K562 (cell line): Measurements from ENCODE around the gene NKG7. TPM values are rescaled to one million over a fixed set of nuclear protein-coding genes. Genes with fewer than 3 reads are reported as not detected.

Source experiments
- CBFB ChIP-seq: sonication (generic); formaldehyde crosslinking; IDR thresholded peaks from 2 replicates; pipeline ENCODE4 v1.4.0; 2020; ENCODE audit warnings: mild to moderate bottlenecking, missing genetic modification reagents
- CBX3 ChIP-seq, 2 experiments: IDR thresholded peaks; 1 replicate in 1 of 2; 2 replicates in 1 of 2; pipeline ENCODE4 v1.6.1; 2012; ENCODE audit warnings: inconsistent platforms in 2 of 2, low read length in 2 of 2, borderline replicate concordance in 1 of 2, control low read depth in 1 of 2
- ETV6 ChIP-seq, 3 experiments: fragments of 150-350 bp in 1 of 3; sonication (generic) in 1 of 3; formaldehyde crosslinking in 1 of 3; IDR thresholded peaks; 2 replicates each; pipeline versions ENCODE4 v1.6.1 to v1.8.0; 2014 to 2022; ENCODE audit warnings: borderline replicate concordance in 2 of 3, low read depth in 2 of 3, antibody characterized with exemption in 1 of 3, low read length in 1 of 3, mild to moderate bottlenecking in 1 of 3, missing genetic modification reagents in 1 of 3
- MCM5 ChIP-seq: fragments of 450-650 bp; IDR thresholded peaks from 2 replicates; pipeline ENCODE4 v1.6.1; 2016; ENCODE audit warnings: low read depth
- PCBP2 ChIP-seq: fragments of 200-400 bp; formaldehyde crosslinking; IDR thresholded peaks from 2 replicates; pipeline ENCODE4 v1.6.1; 2018; ENCODE audit warnings: low read length, low read depth, mild to moderate bottlenecking, moderate library complexity; ENCODE audit not compliant: poor library complexity, severe bottlenecking
- TAL1 ChIP-seq: fragments of 450-650 bp; IDR thresholded peaks from 2 replicates; pipeline ENCODE4 v1.6.1; 2016; ENCODE audit warnings: mild to moderate bottlenecking
- ZNF408 ChIP-seq: fragments of 250-450 bp; sonication (Bioruptor Pico); IDR thresholded peaks from 2 replicates; pipeline ENCODE4 v1.4.0; 2020; ENCODE audit warnings: low read depth, mild to moderate bottlenecking, moderate library complexity
- ZNF766 ChIP-seq: fragments of 200-800 bp; sonication (Bioruptor generic); conservative IDR thresholded peaks from 2 replicates; pipeline ENCODE4 v1.6.1; 2016; ENCODE audit warnings: missing genetic modification characterization, missing compliant biosample characterization
- polyA plus RNA-seq, 8 experiments: library from polyadenylated mRNA; depleted of rRNA in 4 of 8; stranded (reverse) in 5 of 8; unstranded in 3 of 8; fragments of >200 nt; fragmentation: Nextera tagmentation in 2 of 8; fragmentation: Illumina TruSeq in 1 of 8; extraction: Ambion mirVana in 2 of 8; extraction: Trizol in 1 of 8; gene quantifications; 2 replicates each; pipeline versions ENCODE4 v1.2.1 to v1.2.3, GENCODE V29; 2011 to 2014; ENCODE audit warnings: inconsistent platforms in 1 of 8, missing spikeins in 1 of 8
- total RNA-seq, 7 experiments: library from RNA; depleted of rRNA in 6 of 7; stranded (reverse); fragments of >200 nt in 6 of 7; fragmentation: Illumina TruSeq in 2 of 7; extraction: Trizol in 2 of 7; gene quantifications; 2 replicates each; pipeline versions ENCODE4 v1.2.1 to v1.2.3, GENCODE V29; 2011 to 2021; ENCODE audit warnings: low replicate concordance in 1 of 7
- TF ChIP-seq, protein P1 (sequence below): fragments of 250-450 bp; sonication (Bioruptor Pico); IDR thresholded peaks from 2 replicates; pipeline ENCODE4 v1.5.0; 2021; ENCODE audit warnings: mild to moderate bottlenecking, moderate library complexity
- TF ChIP-seq, protein P2 (sequence below): sonication (generic); formaldehyde crosslinking; IDR thresholded peaks from 2 replicates; pipeline ENCODE4 v1.8.1; 2023; ENCODE audit warnings: mild to moderate bottlenecking, missing genetic modification reagents, moderate library complexity
- TF ChIP-seq, protein P3 (sequence below), 2 experiments: IDR thresholded peaks; 2 replicates each; pipeline ENCODE4 v1.6.1; 2012; ENCODE audit warnings: improper control_type of control experiment in 2 of 2, low read depth in 2 of 2, low read length in 2 of 2, borderline replicate concordance in 1 of 2
- TF ChIP-seq, protein P4 (sequence below): fragments of 450-650 bp; formaldehyde crosslinking; IDR thresholded peaks from 2 replicates; pipeline ENCODE4 v1.4.0; 2020; ENCODE audit warnings: mild to moderate bottlenecking, moderate library complexity
- TF ChIP-seq, protein P5 (sequence below): fragments of 450-650 bp; IDR thresholded peaks from 2 replicates; pipeline ENCODE4 v1.6.1; 2017; ENCODE audit warnings: mild to moderate bottlenecking, moderate library complexity

Gene NKG7
- total and polyA plus RNA-seq, 9 of the 15 experiments (the other 6 are each of a cell fraction or from before 2014, with no cell fraction given) = 0.30 to 0.70 (median 0.51) TPM; not detected in 2

DNA sequence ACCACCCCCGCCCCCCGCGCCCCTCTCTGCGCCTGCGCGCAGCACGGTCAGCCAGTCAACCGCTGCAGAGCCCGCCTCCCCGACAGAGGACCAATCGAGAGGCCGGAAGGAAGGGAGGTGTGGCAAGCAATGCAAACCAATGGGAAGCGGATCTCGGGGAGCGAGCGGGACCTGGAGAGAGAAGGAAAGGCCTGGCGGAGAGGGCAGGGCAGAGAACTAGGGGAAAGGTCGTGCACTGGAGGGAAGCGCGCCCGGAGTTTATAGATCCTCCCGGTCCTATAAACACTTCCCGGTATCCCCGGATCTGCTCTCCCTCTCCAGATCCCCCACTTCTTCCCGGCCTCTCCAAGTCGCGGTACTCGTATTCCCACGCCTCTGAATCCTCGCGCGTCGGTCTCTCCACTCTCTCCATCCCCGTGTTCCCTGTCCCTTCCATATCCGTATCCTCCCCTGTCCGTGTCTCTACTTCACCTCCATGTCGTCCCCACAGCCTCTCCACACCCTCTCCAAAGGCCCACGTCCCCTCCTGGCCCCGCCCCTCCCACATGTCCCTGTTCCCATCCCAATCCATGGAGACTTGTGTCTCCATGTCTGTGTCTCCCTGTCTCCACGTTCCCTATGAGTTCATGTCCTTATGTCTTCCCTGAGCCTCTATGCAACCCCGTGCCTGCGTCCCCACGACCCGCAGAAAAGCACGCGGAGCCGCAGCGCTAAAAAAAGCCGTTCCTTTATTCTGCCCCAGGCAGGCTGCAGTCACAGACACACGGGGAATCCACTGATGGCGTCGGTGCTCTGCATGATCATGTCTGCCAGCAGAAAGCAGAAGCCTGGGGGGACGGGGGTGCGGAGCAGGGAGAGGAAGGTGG is 5.8 kb downstream of the NKG7 start (continued):
- TF ChIP-seq, protein P1, sequence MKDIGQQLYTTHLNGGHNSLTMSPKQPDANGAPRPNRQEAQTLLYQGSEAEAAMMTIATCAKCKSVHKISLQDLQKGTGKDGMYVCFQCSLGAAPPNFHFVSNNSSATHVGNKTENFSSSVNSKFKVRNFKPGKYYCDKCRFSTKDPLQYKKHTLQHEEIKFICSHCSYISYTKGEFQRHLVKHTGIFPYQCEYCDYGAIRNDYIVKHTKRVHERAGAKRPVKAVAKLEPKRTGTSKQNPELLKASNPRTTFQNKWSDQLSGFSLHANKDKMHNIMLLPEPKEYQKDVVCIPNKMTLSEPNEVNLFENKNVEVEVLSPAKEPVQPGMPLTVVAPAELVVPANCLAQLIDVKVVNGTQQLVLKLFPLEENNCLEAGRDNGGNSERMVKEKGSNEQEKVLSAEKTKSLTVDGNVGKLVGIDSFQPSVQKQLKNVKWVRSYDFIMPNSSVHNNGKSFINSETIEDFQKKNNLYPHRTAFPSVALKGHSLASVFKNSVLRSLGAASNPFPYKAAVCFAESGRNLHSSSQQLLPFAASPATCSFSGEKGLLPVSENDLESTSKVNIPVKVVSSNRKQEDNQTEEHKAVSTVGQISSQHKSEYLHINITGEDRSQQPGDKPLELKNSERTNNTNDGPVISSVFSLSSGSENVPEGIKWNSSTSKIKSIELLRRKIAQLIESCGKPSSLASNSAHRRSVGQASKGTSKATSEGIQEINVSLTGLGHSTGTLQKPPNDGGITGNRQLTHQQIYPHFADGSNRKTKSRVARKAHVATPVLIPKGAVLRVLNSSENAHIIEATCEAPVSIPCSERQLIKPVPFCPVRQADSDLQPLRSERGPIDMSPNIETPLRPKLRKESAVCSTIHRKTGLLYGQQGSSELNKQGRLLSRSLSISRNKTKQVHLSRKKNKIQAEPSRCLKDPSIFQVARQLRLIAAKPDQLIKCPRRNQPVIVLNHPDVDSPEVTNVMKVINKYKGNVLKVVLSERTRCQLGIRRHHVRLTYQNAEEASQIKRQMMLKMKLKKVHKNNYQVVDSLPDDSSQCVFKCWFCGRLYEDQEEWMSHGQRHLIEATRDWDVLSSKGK (CRISPR knock-in tag) = no peak
- TF ChIP-seq ZNF766 (CRISPR knock-in tag) (no peak), ETV6 (IDR thresholded peaks at IDR 0.05; ENCODE audit: borderline replicate concordance in 1 of 2, low read depth in 2 of 2, low read length in 1 of 2) (no peak), ETV6 (CRISPR knock-in tag; IDR thresholded peaks at IDR 0.05; ENCODE audit: borderline replicate concordance) (no peak), MCM5 (no peak), TAL1 (no peak), CBFB (CRISPR knock-in tag) (no peak), ZNF408 (CRISPR knock-in tag) (no peak), CBX3 (IDR thresholded peaks at IDR 0.05; ENCODE audit: borderline replicate concordance in 1 of 2, low read length in 2 of 2) (no peak), PCBP2 (no peak)
- TF ChIP-seq, protein P2, sequence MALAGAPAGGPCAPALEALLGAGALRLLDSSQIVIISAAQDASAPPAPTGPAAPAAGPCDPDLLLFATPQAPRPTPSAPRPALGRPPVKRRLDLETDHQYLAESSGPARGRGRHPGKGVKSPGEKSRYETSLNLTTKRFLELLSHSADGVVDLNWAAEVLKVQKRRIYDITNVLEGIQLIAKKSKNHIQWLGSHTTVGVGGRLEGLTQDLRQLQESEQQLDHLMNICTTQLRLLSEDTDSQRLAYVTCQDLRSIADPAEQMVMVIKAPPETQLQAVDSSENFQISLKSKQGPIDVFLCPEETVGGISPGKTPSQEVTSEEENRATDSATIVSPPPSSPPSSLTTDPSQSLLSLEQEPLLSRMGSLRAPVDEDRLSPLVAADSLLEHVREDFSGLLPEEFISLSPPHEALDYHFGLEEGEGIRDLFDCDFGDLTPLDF (CRISPR knock-in tag) = no peak
- TF ChIP-seq, protein P3, sequence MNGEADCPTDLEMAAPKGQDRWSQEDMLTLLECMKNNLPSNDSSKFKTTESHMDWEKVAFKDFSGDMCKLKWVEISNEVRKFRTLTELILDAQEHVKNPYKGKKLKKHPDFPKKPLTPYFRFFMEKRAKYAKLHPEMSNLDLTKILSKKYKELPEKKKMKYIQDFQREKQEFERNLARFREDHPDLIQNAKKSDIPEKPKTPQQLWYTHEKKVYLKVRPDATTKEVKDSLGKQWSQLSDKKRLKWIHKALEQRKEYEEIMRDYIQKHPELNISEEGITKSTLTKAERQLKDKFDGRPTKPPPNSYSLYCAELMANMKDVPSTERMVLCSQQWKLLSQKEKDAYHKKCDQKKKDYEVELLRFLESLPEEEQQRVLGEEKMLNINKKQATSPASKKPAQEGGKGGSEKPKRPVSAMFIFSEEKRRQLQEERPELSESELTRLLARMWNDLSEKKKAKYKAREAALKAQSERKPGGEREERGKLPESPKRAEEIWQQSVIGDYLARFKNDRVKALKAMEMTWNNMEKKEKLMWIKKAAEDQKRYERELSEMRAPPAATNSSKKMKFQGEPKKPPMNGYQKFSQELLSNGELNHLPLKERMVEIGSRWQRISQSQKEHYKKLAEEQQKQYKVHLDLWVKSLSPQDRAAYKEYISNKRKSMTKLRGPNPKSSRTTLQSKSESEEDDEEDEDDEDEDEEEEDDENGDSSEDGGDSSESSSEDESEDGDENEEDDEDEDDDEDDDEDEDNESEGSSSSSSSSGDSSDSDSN (IDR thresholded peaks at IDR 0.05; ENCODE audit: borderline replicate concordance in 1 of 2, low read depth in 2 of 2, low read length in 2 of 2) = peak in 1 of 2 experiments; percentile 45; a peak in 1 of 4 replicates
- TF ChIP-seq, protein P4, sequence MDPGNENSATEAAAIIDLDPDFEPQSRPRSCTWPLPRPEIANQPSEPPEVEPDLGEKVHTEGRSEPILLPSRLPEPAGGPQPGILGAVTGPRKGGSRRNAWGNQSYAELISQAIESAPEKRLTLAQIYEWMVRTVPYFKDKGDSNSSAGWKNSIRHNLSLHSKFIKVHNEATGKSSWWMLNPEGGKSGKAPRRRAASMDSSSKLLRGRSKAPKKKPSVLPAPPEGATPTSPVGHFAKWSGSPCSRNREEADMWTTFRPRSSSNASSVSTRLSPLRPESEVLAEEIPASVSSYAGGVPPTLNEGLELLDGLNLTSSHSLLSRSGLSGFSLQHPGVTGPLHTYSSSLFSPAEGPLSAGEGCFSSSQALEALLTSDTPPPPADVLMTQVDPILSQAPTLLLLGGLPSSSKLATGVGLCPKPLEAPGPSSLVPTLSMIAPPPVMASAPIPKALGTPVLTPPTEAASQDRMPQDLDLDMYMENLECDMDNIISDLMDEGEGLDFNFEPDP (CRISPR knock-in tag) = no peak
- TF ChIP-seq, protein P5, sequence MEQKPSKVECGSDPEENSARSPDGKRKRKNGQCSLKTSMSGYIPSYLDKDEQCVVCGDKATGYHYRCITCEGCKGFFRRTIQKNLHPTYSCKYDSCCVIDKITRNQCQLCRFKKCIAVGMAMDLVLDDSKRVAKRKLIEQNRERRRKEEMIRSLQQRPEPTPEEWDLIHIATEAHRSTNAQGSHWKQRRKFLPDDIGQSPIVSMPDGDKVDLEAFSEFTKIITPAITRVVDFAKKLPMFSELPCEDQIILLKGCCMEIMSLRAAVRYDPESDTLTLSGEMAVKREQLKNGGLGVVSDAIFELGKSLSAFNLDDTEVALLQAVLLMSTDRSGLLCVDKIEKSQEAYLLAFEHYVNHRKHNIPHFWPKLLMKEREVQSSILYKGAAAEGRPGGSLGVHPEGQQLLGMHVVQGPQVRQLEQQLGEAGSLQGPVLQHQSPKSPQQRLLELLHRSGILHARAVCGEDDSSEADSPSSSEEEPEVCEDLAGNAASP = no peak
